Testis (tissue), 2 donors: ENCODE data around the gene GPR161.

Experiments used
- CTCF ChIP-seq, 3 experiments: fragments of 450-650 bp in 2 of 3; fragments of 200-600 bp in 1 of 3; sonication (generic) in 1 of 3; IDR thresholded peaks; one replicate each; pipeline ENCODE4 v1.5.1; 2016 to 2019; ENCODE audit warnings: antibody characterized with exemption in 3 of 3, mild to moderate bottlenecking in 2 of 3, moderate library complexity in 1 of 3
- POLR2A ChIP-seq: fragments of 450-650 bp; IDR thresholded peaks from one replicate; pipeline ENCODE4 v1.6.1; 2017; ENCODE audit warnings: antibody characterized with exemption, mild to moderate bottlenecking, moderate library complexity

GRCh38 chr1:168134642-168135041 lies 2.1 kb downstream of the GPR161 start:
- TF ChIP-seq CTCF (IDR thresholded peaks at IDR 0.05) (no peak), POLR2A (no peak)
